BJ (cell line): ENCODE data around the gene HAP1. TPM values are rescaled to one million over a fixed set of nuclear protein-coding genes. Genes with fewer than 3 reads are reported as not detected.

Source experiments
- CTCF ChIA-PET: fragments of 350-600 bp; formaldehyde crosslinking; extraction: SDS; loops from one replicate; lab custom pipeline; 2021; ENCODE audit warnings: antibody characterized with exemption, inconsistent platforms; lab: Yijun Ruan, JAX
- POLR2A ChIA-PET: fragments of 300-600 bp; sonication (Branson Sonifier 250); formaldehyde crosslinking; extraction: SDS; loops from one replicate; lab custom pipeline; 2021; ENCODE audit warnings: antibody characterized with exemption; lab: Charles Lee
- DNase-seq: peaks from one replicate; pipeline ENCODE4 v3.0.0-alpha.2; 2011; ENCODE audit warnings: low read depth
- H3K27me3 ChIP-seq: 2 replicates; pipeline ENCODE4 v1.6.0; 2011; ENCODE audit warnings: low read length; ENCODE audit not compliant: control insufficient read depth, insufficient read depth
- H3K36me3 ChIP-seq: 2 replicates; pipeline ENCODE4 v1.5.1; 2011; ENCODE audit warnings: low read length; ENCODE audit not compliant: control insufficient read depth, insufficient read depth
- H3K4me3 ChIP-seq: 2 replicates; pipeline ENCODE4 v1.5.1; 2011; ENCODE audit warnings: low read depth, mild to moderate bottlenecking, control low read depth, low read length
- CTCF ChIP-seq: IDR thresholded peaks from 2 replicates; pipeline ENCODE4 v1.5.1; 2011; ENCODE audit warnings: low read depth, mild to moderate bottlenecking, control low read depth, inconsistent platforms, low read length, moderate library complexity; ENCODE audit not compliant: insufficient read depth
- polyA plus RNA-seq: library from polyadenylated mRNA; depleted of rRNA; stranded (reverse); fragments of >200 nt; gene quantifications from 2 replicates; pipeline ENCODE4 v1.2.3, GENCODE V29; 2011

The HAP1 gene
- polyA plus RNA-seq, 1 experiment = 0.10 TPM

- ChIA-PET POLR2A (no interaction called here), CTCF (interaction anchor here (1.4 to 4.4 kb wide), 2 partner anchors 14 to 33 kb away, joined by 3 to 23 read pairs; no protein-coding TSS in a partner anchor)
- Histone ChIP-seq H3K4me3 (no peak overlapping the region), H3K36me3 (no peaks in the 10 kb centered on the region), H3K27me3 (peaks cover 2% of the 10 kb centered on the region; the same call in 1 of the 2 replicates)
- no peak for DNase-seq
- TF ChIP-seq CTCF = no peak
These were observed 52.7 kb downstream of the HAP1 start for GRCh38 chr17:41681776-41682175.

GRCh38 chr17:41680426-41681040, 53.9 kb downstream of the HAP1 start:
- TF ChIP-seq CTCF = no peak
- Histone ChIP-seq H3K27me3 (peaks cover 2% of the 10 kb centered on the region; the same call in 1 of the 2 replicates), H3K36me3 (no peaks in the 10 kb centered on the region), H3K4me3 (no peak overlapping the region)
- no peak for DNase-seq
- ChIA-PET CTCF (interaction anchor here (1.3 to 4.4 kb wide), 4 partner anchors 9 to 121 kb away, joined by 3 to 27 read pairs (median 20); partner anchors contain the start of gene EIF1), POLR2A (interaction anchor here (0.6 to 0.8 kb wide), 2 partner anchors 9 to 881 kb away, joined by 3 to 5 read pairs; no protein-coding TSS in a partner anchor)

GRCh38 chr17:41679740-41680425, 54.6 kb downstream of the HAP1 start:
- Histone ChIP-seq H3K36me3 (no peaks in the 10 kb centered on the region), H3K4me3 (no peak overlapping the region)

GRCh38 chr17:41678907-41679739, 55.3 kb downstream of the HAP1 start:
- Histone ChIP-seq H3K27me3 (peaks cover 1% of the 10 kb centered on the region; the same call in 1 of the 2 replicates), H3K4me3 (no peak overlapping the region), H3K36me3 (no peaks in the 10 kb centered on the region)
- CTCF ChIA-PET = interaction anchor here (0.8 to 4.6 kb wide), 10 partner anchors 9 to 872 kb away, joined by 3 to 39 read pairs (median 4); partner anchors contain the start of gene EIF1
- DNase-seq = no peak
- peak; percentile 19; the same call in 1 of the 2 replicates for TF ChIP-seq CTCF
- POLR2A ChIA-PET = interaction anchor here (2.2 kb wide), 1 partner anchor 10 kb away, joined by 19 read pairs; the partner anchor contains the start of gene EIF1

More at GRCh38 chr17:41679740-41680425, 54.6 kb downstream of the HAP1 start:
- ChIA-PET POLR2A (interaction anchor here (0.6 to 2.2 kb wide), 2 partner anchors 9 to 881 kb away, joined by 5 to 19 read pairs; partner anchors contain the start of gene EIF1), CTCF (interaction anchor here (0.8 to 4.6 kb wide), 7 partner anchors 10 to 120 kb away, joined by 3 to 39 read pairs (median 18); partner anchors contain the start of gene EIF1)
- DNase-seq = no peak
- H3K27me3 ChIP-seq = peaks cover 2% of the 10 kb centered on the region; the same call in 1 of the 2 replicates
- no peak for TF ChIP-seq CTCF
